SK-N-SH (cell line): ENCODE results near the gene PHF21B.

ENCODE experiments used
- CTCF ChIP-seq: fragments of 200-600 bp; sonication (generic); IDR thresholded peaks from 2 replicates; pipeline ENCODE4 v1.6.1; 2017; ENCODE audit warnings: antibody characterized with exemption, mild to moderate bottlenecking, moderate library complexity
- FOSL2 ChIP-seq: IDR thresholded peaks from 2 replicates; pipeline ENCODE4 v1.4.0; 2012; ENCODE audit warnings: low read depth, mild to moderate bottlenecking, moderate library complexity, borderline replicate concordance
- POLR2AphosphoS5 ChIP-seq: IDR thresholded peaks from 2 replicates; pipeline ENCODE4 v1.6.1; 2012; ENCODE audit warnings: low read depth, low read length
- RCOR1 ChIP-seq: fragments of 150-350 bp; IDR thresholded peaks from 2 replicates; pipeline ENCODE4 v1.6.1; 2017; ENCODE audit warnings: antibody characterized with exemption, low read length
- SMC3 ChIP-seq: IDR thresholded peaks from 2 replicates; pipeline ENCODE4 v1.6.1; 2012; ENCODE audit warnings: low read depth, low read length, improper control_type of control experiment

- TF ChIP-seq CTCF (no peak), RCOR1 (no peak), POLR2AphosphoS5 (no peak), SMC3 (no peak), FOSL2 (no peak)
Observed at GRCh38 chr22:44952863-44953746, 56.7 kb downstream of the PHF21B start.
